ENCODE data around the gene MYBPH.

Gene MYBPH

GRCh38 chr1:203174324-203174985 lies 1.2 kb downstream of the MYBPH start:
- no peak overlapping the region for H3K27ac ChIP-seq
- TF ChIP-seq CTCF (IDR thresholded peaks at IDR 0.05) (no peak), ZFX (IDR thresholded peaks at IDR 0.05; ENCODE audit: borderline replicate concordance) (no peak)

GRCh38 chr1:203173566-203173965 lies 2.1 kb downstream of the MYBPH start:
- TF ChIP-seq CTCF (IDR thresholded peaks at IDR 0.05): no peak
- no peak for TF ChIP-seq ZFX (IDR thresholded peaks at IDR 0.05; ENCODE audit: borderline replicate concordance)
- H3K27ac ChIP-seq: no peak overlapping the region

DNA sequence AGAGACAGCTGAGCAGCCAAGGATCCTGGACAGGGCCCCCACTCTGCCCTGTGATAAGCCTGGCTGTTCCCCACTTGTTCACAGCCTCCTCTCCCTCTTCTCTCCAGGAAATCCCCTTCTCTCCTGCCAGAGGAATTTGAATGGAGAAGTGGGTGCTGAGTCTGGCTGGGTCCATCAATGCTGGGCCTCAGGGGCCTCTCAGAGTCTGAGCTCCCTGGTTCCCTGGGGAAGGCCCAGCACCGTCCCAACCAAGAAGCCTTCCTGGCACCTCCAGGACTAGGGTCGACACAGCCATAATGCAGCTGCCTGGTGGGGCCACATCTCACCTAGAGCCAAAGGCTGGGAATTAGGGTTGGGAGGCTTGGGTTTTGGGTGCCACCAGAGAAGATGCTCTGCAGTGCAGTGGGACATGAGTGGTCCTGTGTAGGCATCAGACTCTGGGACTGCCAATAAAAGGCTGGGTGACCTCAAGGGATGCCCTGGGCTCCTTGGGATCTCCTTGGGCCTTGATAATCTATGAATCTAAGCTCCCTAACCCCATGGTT lies 2.5 kb downstream of the MYBPH start:
- TF ChIP-seq CTCF (IDR thresholded peaks at IDR 0.05): no peak
- TF ChIP-seq ZFX (IDR thresholded peaks at IDR 0.05; ENCODE audit: borderline replicate concordance): no peak
- H3K27ac ChIP-seq: no peak overlapping the region

- H3K27ac ChIP-seq: no peak overlapping the region
- TF ChIP-seq ZFX (IDR thresholded peaks at IDR 0.05; ENCODE audit: borderline replicate concordance) (no peak), CTCF (IDR thresholded peaks at IDR 0.05) (peak; percentile 99)
These were observed 3.2 kb downstream of the MYBPH start for GRCh38 chr1:203172184-203173010.

DNA sequence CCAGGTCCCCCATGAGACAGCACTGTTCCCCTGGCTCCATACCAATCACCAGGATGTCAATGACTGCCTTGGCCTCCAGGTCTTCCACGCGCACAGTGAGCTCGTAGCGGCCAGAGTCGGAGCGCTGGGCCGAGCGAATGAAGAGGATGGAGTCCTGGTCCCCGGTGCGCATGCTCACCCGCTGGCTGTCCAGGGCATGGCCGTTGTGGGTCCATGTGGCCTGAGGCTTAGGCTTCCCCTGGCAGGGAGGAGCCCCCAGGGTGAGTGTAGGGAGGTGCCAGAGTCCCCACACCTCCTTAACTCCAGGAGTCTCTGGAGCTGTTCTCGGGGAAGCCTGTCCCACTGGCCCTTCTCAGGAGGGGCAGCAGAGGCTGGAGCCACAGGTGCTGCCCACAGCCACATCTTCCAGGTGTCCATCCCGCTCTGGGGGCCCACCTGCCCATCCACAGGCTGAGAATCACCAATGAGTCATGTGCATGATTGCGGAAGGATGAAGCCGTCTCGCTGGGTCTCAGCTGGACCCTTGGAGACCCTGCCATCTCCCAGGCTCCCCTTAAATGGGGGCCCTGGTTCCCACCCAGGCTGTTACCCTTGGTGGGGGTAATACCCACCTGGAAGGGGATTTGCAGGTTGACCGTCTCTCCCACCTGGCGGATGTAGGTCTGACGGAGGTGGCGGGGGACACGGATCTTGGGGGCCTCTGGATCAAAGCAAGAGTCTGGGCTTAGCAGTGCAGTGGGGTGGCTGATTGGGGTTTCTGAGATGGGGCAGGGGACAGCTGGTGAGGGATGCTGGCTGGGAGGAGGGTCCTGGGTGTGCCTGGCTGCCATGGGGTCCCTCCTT lies 4.1 kb downstream of the MYBPH start:
- no peak overlapping the region for H3K27ac ChIP-seq
- TF ChIP-seq CTCF (IDR thresholded peaks at IDR 0.05): no peak
- TF ChIP-seq ZFX (IDR thresholded peaks at IDR 0.05; ENCODE audit: borderline replicate concordance): no peak

DNA sequence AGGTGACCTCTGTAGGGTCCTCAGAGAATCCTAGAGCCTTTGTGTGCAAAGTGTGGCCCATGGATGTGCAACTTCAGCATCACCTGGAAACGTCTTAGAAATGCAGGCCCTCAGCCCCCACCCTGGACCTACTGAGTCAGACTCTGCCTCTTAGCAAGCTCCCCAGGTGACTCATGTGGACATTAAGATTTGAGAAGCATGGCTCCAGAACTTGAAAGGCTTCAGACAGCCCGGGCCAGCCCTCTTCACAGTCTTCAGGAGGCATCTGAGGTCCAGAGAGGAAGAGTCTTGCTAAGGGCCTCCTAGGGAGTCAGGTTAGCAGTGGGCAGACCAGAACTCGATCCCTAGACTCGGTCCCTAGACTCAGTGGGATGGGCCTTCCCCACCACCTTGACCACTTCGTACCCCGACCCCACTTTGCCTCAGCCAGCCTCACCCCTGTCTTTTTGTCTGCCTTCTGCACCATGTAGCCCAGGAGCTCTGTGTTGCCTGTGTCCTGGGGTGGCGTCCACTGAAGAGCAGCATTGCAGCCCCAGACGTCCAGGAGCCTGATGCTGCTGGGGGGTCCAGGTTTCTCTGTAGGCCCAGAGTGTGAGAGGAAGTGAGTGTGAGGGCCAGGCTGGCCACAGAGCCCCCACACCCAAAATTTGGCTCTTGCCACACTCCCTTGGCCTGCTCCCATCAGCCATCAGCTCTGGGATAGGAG lies 4.8 kb downstream of the MYBPH start:
- H3K27ac ChIP-seq: no peak overlapping the region
- TF ChIP-seq CTCF (IDR thresholded peaks at IDR 0.05) (no peak), ZFX (IDR thresholded peaks at IDR 0.05; ENCODE audit: borderline replicate concordance) (no peak)
